Peyer's patch (tissue), 4 donors: ENCODE results near the gene ACLY.

Experiments used
- CTCF ChIP-seq, 6 experiments: fragments of 450-650 bp in 4 of 6; fragments of 200-600 bp in 2 of 6; sonication (generic) in 1 of 6; IDR thresholded peaks; one replicate each; pipeline ENCODE4 v1.5.1; 2017 to 2019; ENCODE audit warnings: antibody characterized with exemption in 6 of 6, mild to moderate bottlenecking in 3 of 6, moderate library complexity in 1 of 6
- POLR2A ChIP-seq, 2 donors: fragments of 450-650 bp; IDR thresholded peaks; one replicate each; pipeline ENCODE4 v1.5.1; 2017; ENCODE audit warnings: antibody characterized with exemption in 2 of 2, mild to moderate bottlenecking in 2 of 2, moderate library complexity in 2 of 2

DNA sequence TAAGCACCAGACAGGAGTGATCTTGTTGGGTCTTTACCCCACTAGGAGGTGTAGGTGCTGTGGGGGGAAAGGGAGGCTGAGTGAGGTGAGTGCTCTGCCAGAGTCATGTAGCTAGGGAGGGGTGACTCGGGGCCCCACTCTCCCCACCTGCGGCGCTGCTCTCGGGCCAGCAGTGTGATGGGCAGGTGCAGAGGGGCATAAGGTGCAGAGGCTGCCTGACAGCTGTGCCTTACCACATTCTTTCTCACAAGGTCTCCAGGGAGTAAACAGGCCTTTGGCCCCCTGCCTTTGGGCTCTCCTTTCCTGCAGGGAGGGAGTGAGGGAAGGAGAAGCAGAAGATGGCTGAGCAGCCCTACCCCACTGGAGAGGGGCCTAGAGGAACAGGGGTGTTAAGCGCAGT lies 43.4 kb upstream of the ACLY start:
- TF ChIP-seq CTCF (IDR thresholded peaks at IDR 0.05) (no peak), POLR2A (IDR thresholded peaks at IDR 0.05) (no peak)
